Activated CD8-positive, alpha-beta memory T cell treated with anti-CD3 and anti-CD28 coated beads, Interleukin-2, amount 50 U/mL, for 1 hour (primary cell): ENCODE measurements around the gene MLST8.
"Not testable (repeated sequence)": the region's sequence is repeated elsewhere in the genome, so short reads cannot be mapped to it uniquely, and the experiment has no call there.

Experiments used
- DNase-seq: peaks from one replicate; pipeline ENCODE4 v3.0.0-alpha.2; 2020; ENCODE audit errors: extremely low read depth

Gene MLST8

DNA sequence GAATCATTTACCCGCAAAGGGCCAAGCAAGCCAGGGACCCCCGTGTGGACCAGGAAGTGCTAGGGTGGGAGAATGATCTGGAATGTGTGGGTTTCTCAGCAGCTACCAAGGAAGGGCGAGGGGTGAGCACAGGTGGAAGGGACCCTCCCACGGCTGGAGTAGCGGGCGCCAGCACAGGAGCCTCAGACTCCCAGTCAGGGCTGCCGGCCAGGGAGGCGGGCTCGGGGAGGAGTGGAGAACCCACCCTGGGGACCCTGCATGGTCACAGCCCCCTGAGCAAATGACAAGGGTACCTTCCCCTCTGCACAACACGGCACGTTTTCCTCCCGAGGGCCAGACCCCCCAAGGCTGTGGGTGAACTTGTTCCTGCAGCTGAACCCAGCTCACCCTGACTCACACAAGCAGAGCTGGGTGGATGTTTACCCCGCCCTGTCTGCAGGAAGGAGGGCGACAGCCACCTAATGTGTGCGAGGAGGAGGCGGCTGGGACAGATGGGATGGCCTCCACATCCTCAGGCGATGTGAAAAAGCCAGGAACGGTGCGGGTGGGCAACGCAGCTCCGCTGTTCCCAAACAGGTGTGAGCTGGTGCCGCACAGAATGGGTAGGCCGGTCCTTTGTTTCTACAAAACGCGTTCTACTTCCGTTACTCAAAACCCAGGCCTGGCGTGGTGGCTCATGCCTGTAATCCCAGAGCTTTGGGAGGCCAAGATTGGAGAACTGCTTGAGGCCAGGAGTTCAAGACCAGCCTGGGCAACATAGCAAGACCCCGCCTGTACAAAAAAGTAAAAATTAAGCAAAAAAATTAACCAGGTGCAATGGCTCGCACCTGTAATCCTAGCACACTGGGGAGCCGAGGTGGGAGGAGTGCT lies 39.9 kb downstream of the MLST8 start:
- DNase-seq, result no peak

DNA sequence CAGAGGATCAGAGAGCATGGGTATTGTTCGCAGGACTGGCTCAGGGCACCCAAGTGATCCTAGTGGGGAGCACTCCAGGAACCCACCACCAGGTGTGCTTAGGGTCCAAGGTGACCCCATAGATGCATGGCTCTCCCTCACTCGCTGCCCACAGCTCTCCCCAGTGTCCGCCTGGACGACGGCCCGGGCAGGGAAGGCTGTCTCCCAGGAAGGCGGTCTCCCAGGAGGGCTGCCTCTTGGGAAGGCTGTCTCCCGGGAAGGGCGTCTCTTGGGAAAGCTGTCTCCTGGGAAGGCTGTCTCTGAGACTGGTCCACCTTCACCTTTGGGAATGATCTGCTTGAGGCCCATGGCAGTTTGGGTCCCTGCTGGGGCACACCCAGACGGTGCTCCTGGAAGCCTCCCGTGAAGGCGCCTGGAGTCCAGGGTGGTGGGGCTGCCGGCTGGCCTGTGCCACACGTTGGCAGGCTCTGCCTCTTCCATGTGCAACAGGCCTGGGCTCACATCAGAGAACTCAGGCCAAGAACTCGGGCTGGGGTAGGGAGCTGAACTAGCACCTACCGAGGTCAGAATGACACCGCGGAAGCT lies 41.1 kb downstream of the MLST8 start:
- no peak for DNase-seq

DNA sequence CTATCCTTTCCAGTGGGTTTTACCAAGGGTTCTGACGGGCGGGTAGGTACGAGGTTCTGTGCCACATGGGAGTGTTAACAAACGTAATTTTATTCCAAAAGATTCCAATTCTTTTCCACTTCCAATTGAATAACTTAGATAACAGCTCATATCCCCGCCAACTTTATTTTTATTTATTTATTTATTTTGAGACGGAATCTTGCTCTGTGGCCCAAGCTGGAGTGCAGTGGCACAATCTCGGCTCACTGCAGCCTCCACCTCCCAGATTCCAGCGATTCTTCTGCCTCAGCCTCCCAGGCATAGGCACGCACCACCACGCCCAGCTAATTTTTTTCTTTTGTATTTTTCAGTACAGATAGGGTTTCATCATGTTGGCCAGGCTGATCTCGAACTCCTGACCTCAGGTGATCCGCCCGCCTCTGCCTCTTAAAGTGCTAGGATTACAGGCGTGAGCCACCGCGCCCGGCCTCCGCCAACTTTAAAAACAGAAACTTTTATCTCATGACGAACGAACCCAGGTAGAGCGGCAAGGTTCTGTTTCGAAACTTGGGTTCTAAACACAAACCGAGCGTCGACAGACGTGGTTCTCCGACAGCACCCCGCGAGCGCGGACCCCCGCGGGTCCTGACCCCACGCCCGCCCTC lies 45.5 kb downstream of the MLST8 start:
- DNase-seq, result no peak

DNA sequence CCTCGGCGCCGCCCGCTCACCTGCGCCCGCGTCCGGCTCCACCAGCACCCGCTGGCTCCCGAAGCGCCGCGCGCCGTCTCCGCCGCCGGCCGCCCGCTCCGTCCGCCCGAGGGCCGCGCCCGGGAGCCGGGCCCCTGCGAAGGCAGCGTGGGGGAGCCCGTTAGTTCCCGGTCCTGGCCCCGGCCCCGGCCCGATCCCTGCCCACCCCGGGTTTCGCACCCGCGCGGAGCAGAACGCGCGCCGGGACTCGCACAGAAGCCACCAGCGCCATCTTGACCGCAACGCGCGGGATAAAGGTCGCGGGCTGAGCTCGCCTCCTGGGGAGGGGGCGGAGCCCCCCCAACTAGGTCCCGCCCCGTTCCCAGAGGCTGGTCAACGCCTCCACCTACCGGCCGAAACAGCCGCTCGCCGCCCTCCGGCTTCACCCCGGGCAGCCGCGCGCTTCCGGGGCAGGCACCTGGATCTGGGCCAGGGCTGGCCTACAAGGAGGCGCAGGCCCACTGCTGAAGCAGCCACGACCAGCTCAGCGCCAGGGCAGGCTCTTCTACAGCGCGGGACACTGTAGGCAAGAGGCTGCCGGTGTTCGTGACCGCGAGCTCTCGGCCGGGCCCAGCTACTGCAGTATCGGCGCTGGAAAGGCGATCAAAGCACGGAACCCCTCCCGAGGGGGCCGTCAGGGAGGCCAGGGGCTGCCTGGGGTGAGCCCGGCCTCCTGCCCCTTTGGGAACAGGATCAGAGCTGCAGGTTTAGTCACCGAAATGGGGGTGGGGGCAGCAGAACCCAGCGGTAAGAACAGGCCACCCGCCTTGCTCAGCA lies 46.2 kb downstream of the MLST8 start, which contains the start of gene ECI1:
ECI1 (minus strand) TSS at position 292 of the 816 bp plus-strand sequence; CDS start at position 271, 21 bp downstream.
- DNase-seq, result peak; percentile 40

DNA sequence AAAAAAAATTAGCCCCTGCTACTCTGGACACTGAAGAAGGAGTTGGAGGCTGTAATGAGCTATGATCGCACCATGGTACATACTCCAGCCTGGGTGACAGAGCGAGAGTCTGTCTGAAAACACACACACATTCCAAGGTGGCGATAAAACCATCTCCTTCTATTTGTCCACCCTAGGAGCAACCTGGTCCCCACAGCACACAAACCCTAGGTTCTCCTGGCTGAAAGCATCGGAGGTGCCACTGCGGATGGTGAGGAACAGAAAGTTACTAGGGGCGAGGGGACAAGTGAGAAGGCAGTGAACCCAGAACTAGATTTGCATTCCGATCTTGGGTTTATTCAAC lies 47.5 kb downstream of the MLST8 start:
- no peak for DNase-seq

DNA sequence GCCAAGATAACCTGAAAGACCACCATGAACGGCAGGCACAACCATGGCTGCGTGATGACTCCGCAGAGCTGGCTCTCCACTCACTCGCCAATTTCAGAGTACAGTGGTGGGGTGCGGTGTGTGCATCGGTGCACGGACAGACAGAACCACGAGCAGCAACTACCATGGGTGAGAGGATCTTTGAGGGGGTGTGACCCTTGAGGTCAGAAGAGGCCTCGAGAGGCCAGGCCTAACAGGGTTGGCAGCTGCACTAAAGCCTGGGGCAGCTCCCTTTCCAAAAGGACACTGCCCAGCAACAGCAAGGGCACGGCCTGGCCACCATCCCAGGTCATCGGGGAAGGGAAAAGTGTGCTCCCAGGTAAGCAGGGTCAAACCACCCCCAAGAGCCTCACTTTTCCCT lies 48.0 kb downstream of the MLST8 start:
- DNase-seq, result no peak

DNA sequence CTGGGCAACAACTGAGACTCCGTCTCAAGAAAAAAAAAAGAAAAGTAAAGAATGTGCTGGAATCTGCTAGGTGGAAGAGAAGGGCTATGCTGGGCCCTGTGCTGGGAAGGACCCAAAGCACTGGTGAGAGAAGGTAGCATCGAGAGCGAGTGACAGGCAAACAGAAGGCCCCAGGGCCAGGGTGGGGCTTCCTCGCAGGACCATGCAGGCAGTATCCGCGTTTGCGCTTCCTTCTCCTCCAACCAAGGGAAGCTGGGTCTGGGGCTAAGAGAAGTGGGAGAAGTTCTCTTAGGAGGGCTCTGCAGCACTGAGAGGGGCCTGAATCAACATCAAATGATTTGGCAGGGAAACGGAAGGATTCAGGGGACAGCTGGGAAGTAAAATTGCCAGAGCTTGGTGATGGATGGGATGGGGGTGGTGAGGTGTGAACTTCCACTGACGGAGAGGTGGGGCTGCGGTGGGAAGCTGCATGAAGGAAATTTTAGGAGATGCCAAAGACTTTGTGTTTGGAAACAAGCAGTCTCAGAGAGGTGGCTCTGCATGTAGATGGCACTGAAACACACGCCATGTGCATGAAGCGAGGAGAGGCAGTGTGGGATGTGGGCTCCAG lies 51.4 kb downstream of the MLST8 start:
- no peak for DNase-seq

DNA sequence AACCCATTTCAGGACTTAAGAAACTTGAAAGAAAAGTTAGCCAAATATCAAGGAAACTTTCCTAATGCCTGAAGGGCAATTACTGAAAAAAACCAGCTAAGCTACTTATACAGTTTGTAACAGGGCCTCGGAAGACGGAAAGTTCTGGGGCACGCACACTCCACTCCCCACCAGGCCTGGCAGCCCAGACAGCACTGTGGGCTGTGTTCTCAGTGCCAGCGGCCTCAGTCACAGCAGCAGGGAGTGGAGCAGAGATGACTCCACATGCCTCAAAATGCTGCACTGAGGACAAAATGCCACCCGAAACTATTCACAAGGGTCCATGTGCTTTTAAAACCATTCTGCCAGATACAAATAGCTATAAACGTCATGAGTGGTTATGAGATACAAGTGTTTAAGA lies 52.5 kb downstream of the MLST8 start:
- no peak for DNase-seq

DNA sequence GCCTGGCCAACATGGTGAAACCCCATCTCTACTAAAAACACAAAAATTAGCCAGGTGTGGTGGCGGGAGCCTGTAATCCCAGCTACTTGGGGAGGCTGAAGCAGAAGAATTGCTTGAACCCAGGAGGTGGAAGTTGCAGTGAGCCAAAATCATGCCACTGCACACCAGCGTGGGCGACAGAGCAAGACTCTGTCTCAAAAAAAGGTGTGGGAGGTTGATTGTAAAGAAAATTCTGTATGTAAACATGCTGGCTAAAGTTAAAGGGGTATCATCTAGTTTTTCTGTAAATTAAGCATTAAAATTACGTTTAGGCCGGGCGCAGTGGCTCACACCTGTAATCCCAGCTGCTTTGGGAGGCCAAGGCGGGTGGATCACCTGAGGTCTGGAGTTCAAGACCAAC lies 53.3 kb downstream of the MLST8 start:
- DNase-seq, result not testable (repeated sequence)
